GM21423 (cell line): ENCODE data around the gene FRMD4B.
A peak's percentile ranks its signal among the peaks of the same experiment; 100 is the strongest.

Experiments
- ATAC-seq: cut with Tn5 transposase; IDR thresholded peaks from one replicate; pipeline ENCODE4 v1.9.1; 2021; ENCODE audit warnings: mild to moderate bottlenecking, moderate library complexity; ENCODE audit not compliant: unreplicated experiment

The FRMD4B gene

GRCh38 chr3:69368129-69368741, 17.7 kb downstream of the FRMD4B start:
- peak; percentile 99 for ATAC-seq

GRCh38 chr3:69367586-69367985, 18.3 kb downstream of the FRMD4B start:
- ATAC-seq: no peak

- ATAC-seq: no peak
These were observed 21.5 kb downstream of the FRMD4B start for GRCh38 chr3:69364354-69364753.

- ATAC-seq: no peak
These were observed 25.2 kb downstream of the FRMD4B start for GRCh38 chr3:69360690-69361089.

GRCh38 chr3:69359916-69360315, 26.0 kb downstream of the FRMD4B start:
- no peak for ATAC-seq

GRCh38 chr3:69359339-69359893, 26.5 kb downstream of the FRMD4B start:
- ATAC-seq: no peak

- ATAC-seq: no peak
These were observed 28.7 kb downstream of the FRMD4B start for GRCh38 chr3:69357196-69357595.

- no peak for ATAC-seq
These were observed 30.9 kb downstream of the FRMD4B start for GRCh38 chr3:69354948-69355347.

- ATAC-seq: no peak
These were observed 32.4 kb downstream of the FRMD4B start for GRCh38 chr3:69353503-69353902.

GRCh38 chr3:69353088-69353478, 32.8 kb downstream of the FRMD4B start:
- no peak for ATAC-seq

GRCh38 chr3:69352305-69353087, 33.4 kb downstream of the FRMD4B start:
- no peak for ATAC-seq

GRCh38 chr3:69343875-69344274, 42.0 kb downstream of the FRMD4B start:
- ATAC-seq: no peak

- no peak for ATAC-seq
These were observed 43.8 kb downstream of the FRMD4B start for GRCh38 chr3:69342074-69342473.

- no peak for ATAC-seq
These were observed 46.1 kb downstream of the FRMD4B start for GRCh38 chr3:69339760-69340159.

GRCh38 chr3:69338911-69339310, 47.0 kb downstream of the FRMD4B start:
- ATAC-seq: no peak

GRCh38 chr3:69332934-69333333, 53.0 kb downstream of the FRMD4B start:
- no peak for ATAC-seq

GRCh38 chr3:69330891-69331400, 54.9 kb downstream of the FRMD4B start:
- ATAC-seq: no peak

- no peak for ATAC-seq
These were observed 56.0 kb downstream of the FRMD4B start for GRCh38 chr3:69329892-69330291.

GRCh38 chr3:69328963-69329302, 57.0 kb downstream of the FRMD4B start:
- no peak for ATAC-seq

GRCh38 chr3:69328103-69328962, 57.6 kb downstream of the FRMD4B start:
- ATAC-seq: no peak

GRCh38 chr3:69326855-69327300, 59.0 kb downstream of the FRMD4B start:
- peak; percentile 82 for ATAC-seq
